HG03066 (cell line): ENCODE measurements around the gene METTL25.
A peak's percentile ranks its signal among the peaks of the same experiment; 100 is the strongest.
"Not testable (repeated sequence)": the region's sequence is repeated elsewhere in the genome, so short reads cannot be mapped to it uniquely, and the experiment has no call there.

Source experiments
- ATAC-seq: cut with Tn5 transposase; IDR thresholded peaks from one replicate; pipeline ENCODE4 v1.9.1; 2021; ENCODE audit warnings: low read depth; ENCODE audit not compliant: unreplicated experiment

METTL25 gene, protein sequence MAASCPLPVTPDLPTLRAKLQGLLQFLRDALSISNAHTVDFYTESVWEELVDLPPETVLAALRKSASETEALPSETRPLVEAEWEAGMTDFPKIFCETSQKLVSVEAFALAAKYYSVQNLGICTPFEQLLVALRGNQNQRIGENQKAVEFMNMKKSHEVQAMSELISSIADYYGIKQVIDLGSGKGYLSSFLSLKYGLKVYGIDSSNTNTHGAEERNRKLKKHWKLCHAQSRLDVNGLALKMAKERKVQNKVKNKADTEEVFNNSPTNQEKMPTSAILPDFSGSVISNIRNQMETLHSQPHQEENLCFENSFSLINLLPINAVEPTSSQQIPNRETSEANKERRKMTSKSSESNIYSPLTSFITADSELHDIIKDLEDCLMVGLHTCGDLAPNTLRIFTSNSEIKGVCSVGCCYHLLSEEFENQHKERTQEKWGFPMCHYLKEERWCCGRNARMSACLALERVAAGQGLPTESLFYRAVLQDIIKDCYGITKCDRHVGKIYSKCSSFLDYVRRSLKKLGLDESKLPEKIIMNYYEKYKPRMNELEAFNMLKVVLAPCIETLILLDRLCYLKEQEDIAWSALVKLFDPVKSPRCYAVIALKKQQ

DNA sequence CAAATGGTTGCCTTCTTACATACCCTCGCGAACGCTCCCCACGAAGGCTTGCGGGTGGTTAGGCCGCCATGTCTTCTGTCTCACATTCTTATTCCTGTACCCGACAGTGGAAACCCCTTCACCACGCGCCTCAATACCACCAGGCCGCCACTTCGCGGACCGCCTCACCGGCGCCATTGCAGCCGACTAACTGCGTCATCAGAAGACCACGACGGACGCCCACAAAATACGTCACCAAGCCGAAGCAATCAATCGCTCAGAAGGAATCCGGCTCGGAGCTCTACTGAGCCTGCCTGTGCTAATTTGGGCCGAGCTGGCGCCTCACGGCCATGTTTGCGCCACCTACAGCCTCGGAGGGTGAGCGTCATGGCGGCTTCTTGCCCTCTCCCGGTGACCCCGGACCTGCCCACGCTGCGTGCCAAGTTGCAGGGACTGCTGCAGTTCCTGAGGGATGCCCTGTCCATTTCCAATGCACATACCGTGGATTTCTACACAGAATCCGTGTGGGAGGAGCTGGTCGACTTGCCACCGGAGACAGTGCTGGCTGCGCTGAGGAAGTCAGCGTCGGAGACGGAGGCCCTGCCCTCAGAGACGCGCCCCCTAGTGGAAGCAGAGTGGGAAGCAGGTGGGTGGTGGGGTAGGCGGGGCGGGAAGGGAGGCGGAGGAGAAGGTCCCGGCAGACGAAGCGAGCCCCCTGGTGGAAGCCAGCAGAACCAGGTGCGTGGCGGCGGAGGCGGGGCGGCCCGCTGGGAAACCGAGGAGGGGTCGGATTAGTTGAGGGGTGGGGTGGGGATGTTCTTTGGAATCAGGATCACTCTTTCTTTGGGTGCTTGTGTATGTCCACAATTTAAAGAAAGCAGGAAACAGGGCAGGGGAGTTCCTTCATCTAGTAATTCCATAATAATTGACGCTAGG is at the start of gene METTL25, which contains the start of gene CCDC59:
TSS of gene METTL25 (plus strand) at position 330 of the 915 bp plus-strand sequence. CDS start at position 367, 37 bp downstream.
TSS of gene CCDC59 (minus strand) at position 188 of the 915 bp plus-strand sequence. CDS start at position 177, 11 bp downstream.
- peak; percentile 90 for ATAC-seq

DNA sequence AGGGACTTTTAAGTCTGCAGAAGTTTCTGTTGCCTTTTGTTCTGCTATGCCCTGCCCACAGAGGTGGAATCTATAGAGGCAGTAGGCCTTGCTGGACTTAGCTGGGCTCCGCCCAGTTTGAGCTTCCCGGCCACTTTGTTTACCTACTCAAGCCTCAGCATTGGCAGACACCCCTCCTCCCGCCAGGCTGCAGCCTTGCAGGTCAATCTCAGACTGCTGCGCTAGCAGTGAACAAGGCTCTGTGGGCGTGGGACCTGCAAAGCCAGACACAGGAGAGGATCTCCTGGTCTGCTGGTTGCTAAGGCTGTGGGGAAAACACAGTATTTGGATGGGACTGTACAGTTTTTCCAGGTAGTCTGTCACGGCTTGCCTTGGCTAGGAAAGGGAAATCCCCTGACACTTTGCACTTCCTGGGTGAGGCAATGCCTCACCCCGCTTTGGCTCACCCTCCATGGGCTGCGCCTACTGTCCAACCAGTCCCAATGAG is 43.9 kb upstream of the METTL25 start:
- no peak for ATAC-seq

DNA sequence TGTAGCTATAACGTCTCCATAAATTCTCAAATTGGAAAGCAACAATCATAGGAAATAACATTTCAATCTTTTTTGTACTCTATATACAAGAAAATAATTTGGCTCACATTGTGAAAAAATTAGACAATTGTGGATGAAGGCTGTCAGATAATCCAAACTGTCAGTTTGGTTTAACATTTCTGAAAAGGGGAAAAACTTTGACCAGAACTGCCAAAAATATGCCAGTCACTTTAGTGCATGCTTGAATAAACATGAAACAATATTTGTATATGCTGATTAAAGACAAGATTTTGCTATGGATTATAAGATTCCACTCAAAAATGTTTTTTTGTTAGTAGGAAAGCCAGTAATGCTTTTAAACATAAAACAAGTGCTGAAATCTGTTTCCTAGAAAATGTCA is 39.1 kb upstream of the METTL25 start:
- ATAC-seq, result no peak

DNA sequence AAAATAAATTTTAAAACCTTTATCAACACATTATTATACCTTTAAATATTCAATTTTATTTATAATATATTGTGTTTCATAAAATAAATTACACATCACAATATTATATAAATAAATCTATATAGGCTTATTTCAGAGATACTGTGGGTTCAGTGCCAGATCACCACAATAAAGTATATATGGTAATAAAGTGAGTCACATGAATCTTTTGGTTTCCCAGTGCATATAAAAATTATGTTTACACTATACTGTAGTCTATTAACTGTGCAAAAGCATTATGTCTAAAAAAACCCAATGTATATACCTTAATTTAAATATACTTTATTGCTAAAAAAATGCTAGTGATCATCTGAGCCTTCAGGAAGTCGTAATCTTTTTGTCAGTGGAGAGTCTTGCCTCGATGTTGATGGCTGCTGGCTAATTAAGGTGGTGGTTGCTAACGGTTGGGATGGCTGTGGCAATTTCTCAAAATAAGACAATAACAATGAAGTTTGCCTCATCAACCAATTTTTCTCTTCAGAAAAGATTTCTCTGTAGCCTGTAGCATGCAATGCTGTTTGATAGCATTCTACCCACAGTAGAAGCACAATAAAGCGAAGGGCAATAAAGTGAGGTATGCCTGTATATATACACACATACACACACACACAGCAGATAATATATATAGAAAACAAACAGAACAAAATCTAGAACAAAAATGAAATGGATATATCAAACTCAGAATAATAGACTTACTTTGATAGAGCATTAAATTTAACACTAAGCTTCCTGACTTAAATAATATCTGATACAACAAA is 32.6 kb upstream of the METTL25 start:
- no peak for ATAC-seq

DNA sequence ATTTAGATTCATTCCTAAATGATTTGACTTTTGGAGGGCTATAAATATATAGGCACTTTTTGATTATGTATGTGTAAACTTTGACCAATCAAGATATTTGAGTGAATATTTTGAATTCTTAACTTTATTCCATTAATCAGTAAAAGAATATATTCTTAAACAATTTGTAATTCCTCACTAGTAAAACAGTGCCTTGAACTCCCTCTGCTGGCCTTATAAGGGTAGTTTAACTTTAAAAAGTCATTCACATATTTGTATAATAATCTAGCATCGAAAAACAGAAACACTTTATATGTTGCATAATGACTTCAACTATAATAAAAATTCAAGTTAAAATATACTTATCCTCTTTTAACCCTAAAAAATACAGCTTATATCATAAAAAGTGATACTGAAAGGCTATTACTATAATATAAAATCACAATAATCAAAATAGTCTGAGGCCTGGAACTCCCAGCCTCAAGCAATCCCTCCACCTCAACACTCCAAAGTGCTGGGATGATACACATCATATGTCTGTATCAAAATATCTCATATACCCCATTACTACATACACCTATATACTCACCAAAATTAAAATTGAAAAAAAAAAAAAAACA is 31.3 kb upstream of the METTL25 start:
- ATAC-seq, result peak; percentile 66

DNA sequence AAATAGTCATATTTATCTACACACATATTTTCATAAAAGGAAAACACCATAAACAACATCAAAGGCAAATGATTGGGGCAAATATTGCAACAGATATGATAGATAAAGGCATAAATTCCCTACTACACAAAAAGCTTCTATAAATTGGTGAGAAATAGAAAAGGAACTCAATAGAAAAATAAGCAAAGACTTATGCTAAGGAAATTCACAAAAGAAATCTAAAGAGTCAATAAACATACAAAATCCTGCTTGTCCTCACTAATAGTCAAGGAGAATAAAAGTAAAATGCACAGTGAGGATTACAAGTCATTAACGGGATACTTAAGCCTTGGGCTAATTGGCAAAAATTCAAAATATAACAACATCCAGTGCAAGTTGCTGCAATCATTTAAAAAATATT is 30.5 kb upstream of the METTL25 start:
- ATAC-seq, result no peak

DNA sequence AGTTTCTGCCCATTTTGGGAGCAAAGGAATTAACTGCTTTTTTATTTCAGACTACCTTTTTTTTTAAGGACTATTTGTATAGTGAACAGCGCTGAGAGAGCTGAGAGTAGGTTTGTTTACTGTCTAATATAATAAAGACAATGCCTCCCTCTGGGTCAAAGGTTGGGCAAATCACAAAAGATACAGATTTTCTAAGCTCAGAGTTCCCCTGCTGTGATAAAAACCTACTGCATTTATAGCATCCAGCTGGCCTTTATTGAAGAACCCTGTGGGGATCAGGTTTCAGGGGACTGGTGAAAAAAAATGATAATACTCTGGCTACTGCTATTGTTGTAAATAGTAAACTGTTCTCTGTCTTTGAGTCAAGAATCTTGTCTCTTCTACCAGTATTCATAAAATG is 28.8 kb upstream of the METTL25 start:
- ATAC-seq, result no peak

DNA sequence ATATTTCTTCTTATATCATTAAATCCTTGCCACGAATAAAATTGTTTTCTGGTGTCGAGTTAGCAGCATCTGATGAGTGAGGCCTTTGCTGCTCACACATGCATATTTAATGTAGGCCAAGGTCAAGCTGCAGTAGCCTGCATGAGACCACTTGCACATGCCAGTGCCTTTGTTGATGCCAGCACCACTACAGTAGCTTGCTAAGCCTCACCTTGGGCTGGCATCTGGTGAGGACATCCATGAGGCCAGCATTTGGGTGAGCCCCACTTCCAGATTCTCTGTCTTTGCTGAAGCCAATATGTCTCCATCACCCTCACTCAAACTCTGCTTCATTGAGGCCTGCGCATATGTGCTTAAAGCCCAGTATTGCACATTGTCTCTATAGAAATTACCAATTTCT is 8.2 kb upstream of the METTL25 start:
- no peak for ATAC-seq

DNA sequence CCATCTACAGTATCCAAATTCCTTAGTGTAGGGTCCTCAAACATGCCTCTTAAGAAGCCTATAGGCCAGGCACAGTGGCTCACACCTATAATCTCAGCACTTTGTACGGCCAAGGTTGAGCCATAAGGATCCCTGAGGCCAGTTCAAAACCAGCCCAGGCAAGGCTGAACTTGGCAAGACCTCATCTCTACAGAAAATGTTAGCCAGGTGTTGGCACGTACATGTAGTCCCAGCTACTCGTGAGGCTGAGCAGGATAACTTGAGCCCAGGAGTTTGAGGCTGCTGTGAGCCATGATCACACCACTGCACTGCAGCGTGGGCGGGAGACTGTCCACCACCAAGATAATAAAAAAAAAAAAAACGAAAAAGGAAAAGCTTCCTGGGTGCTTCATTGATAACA is 6.9 kb upstream of the METTL25 start:
- no peak for ATAC-seq

DNA sequence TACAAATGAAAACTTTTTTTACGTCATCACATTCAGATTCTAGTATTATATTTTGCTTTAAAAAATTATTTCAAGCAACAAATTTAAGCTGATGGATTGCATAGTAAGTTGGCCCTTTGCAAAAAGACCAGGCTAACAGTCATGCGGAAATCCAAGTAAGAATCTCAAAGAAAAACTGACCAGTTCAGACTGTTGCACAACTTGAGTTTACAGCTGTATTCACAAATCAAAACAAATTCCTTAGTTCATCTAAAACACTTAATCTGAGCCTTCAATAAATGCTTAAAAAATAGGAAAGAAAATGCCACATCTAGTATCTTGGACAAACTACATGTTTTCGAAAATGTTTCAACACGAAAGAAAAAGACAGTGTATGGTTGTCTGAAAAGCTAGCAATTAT is 989 bp upstream of the METTL25 start:
- ATAC-seq, result no peak

DNA sequence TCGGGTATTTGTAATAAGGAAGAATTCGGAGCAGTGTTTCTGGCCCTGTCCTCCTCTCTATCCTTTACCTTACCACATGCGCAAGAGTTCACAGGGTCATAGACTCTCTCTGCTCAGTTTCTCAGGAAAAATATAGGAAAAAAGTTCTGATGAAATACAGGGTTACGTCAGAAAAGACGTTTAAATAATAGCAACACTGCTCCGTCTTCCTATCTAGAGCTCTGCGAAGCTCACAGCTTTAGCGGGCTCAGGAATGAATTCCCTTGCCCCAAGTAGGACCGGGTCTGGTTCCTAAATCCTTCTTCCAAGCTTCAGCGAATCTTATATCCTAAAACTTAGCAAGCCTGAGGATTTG is 507 bp upstream of the METTL25 start:
- ATAC-seq, result no peak

DNA sequence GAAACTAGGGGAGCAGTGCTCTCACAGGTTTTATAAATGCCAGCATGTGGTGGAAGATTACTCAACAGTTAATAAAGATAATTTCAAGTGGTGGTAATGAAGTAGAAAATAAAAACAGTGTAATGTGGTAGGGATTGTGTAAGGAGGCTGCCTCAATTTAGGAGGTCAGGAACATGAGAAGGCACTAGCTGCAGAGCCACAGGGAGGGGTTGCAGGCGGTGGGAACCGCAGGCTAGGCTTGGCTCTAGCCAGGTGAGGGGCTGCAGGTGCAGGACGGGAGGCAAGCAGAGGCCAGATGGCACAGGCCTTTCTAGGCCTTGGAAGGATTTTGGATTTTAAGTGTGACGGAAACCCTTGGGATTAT is 768 bp downstream of the METTL25 start:
- peak; percentile 14 for ATAC-seq

DNA sequence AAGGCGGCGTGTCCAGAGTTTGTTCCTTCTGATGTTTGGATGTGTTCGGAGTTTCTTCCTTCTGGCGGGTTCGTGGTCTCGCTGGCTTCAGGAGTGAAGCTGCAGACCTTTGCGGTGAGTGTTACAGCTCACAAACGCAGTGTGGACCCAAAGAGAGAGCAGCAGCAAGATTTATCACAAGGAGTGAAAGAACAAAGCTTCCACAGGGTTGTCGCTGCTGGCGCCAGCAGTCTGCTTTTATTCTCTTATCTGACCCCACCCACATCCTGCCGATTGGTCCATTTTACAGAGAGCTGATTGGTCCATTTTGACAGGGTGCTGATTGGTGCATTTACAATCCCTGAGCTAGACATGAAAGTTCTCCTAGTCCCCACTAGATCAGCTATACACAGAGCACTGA is 2.5 kb downstream of the METTL25 start:
- not testable (repeated sequence) for ATAC-seq

DNA sequence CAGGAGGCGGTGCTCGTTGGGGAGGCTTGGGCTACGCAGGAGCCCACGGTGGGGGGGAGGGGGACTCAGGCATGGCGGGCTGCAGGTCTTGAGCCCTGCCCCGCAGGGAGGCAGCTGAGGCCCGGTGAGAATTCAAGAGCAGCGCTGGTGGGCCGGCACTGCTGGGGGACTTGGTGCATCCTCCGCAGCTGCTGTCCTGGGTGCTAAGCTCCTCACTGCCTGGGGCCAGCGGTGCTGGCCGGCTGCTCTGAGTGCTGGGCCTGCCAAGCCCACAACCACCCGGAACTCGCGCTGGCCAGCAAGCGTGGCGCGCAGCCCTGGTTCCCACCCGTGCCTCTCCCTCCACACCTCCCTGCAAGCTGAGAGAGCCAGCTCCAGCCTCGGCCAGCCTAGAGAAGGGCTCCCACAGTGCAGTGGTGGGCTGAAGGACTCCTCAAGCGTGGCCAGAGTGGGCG is 3.2 kb downstream of the METTL25 start:
- no peak for ATAC-seq

DNA sequence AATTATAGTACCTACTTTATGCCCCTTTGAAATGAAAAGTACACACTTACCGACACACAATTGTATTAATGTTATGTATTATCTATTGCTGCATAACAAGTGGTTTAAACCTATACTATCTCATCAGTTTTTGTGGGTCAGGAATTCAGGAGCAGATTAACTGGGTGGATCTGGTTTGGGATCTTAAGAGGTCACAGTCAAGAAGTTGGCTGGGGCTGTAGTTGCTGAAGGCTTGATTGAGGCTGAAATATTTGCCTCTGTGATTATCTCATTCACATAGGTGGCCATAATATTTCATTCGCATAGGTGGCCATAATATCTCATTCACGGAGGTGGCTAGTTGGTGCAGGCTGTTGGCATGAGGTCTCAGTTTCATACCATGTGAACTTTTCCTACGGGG is 5.7 kb downstream of the METTL25 start:
- no peak for ATAC-seq

DNA sequence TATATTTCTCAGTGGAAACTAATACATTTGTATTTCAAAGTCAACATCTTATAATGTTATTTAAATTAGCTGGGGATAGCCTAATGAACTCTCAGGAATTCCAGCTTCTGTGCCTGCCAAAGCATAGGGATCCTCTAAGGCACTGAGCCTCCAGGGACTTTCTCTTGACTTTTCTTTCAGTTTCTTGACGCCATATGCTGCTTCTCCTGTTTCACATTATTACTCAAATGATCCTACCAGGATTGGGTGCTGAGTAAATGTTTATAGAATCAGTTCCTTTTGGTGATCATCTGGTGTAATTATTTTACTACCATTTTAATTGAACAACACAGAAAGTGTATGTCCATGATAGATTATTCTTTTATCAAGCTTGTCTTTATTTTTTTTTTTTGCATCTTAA is 7.9 kb downstream of the METTL25 start:
- ATAC-seq, result no peak

DNA sequence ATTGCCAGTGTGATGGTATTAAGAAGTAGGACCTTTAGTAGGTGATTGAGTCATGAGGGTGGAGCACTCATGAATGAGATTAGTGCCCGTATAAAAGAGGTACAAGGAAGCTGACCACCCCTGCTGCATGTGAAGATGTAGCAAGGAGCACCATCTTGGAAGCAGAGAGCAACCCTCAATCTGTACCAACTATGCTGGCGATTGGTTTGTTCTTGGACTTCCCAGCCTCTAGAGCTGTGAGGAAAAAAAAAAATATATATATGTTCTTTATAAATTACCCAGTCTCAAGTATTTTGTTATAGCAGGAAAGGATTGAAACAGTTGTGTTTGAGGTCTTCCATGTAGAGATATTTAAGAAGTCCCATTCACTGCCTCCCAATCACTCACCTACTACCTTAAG is 16.9 kb downstream of the METTL25 start:
- ATAC-seq, result no peak

DNA sequence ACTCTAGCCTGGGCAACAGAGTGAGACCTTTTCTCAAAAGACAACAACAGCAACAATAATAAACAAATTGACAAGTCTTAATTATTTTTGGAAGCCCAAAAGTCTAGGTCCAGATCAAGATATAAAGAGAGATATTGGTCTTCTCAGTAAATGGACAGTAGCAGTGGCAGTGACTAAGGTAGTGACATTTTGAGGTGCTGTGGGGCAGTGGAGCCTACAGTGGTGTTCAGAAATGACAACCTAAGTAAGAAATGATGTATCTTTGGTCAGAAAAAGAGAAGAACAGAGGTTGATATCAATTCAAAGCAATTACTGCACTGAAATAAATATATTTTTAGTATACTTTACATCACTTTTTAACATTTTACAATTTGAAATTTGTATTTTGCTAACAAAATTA is 20.7 kb downstream of the METTL25 start:
- ATAC-seq, result no peak

DNA sequence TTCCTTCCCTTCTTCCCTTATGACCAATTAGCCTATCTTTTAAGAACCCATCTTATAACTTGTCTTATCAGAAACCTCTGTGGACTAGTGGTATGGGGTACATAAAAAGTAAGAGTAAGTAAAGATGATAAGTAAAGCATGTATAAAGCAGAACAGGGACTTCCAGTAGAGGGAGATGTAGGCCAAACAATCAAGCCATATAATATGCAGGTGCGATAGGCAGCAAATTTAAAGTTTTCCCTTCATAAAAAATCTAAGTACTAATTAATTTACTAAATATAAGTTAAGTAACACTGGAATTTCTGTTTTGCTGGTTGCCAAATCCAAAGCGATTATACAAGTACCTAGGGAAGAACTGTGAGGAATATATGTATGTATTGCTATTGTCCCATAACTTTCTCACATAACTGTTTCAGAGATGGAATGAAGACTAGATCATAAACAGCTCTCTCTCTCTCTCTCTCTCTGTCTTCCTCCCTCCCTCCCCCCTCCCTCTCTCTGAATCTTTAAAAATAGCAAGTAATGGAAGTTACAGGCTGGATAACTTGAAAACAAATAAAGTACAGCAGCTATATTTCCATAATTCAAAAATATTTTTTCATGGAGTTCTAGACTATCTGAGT is 25.7 kb downstream of the METTL25 start:
- ATAC-seq, result no peak
